Activated T-cell treated with anti-CD3 and anti-CD28 coated beads for 1 hour (primary cell): Measurements from ENCODE around the gene TRDMT1.
"Not testable (repeated sequence)": the region's sequence is repeated elsewhere in the genome, so short reads cannot be mapped to it uniquely, and the experiment has no call there.

Experiments
- DNase-seq: peaks from one replicate; pipeline ENCODE4 v3.0.0-alpha.2; 2020; ENCODE audit warnings: low read depth

Gene TRDMT1

GRCh38 chr10:17129741-17130140 lies 71.7 kb downstream of the TRDMT1 start, which contains the start of gene CUBN:
Gene CUBN (minus strand): TSS chr10:17129811. CDS start chr10:17129765, 46 bp downstream.
- DNase-seq = no peak

GRCh38 chr10:17128261-17128660 lies 73.2 kb downstream of the TRDMT1 start:
- DNase-seq = no peak

GRCh38 chr10:17126327-17126726 lies 75.1 kb downstream of the TRDMT1 start:
- DNase-seq = no peak

GRCh38 chr10:17125206-17125893 lies 76.1 kb downstream of the TRDMT1 start:
- no peak for DNase-seq

GRCh38 chr10:17123961-17124360 lies 77.5 kb downstream of the TRDMT1 start:
- no peak for DNase-seq

GRCh38 chr10:17122726-17123661 lies 78.5 kb downstream of the TRDMT1 start:
- DNase-seq = no peak

- no peak for DNase-seq
Measured at GRCh38 chr10:17122052-17122451, 79.4 kb downstream of the TRDMT1 start.

- no peak for DNase-seq
Measured at GRCh38 chr10:17120694-17121093, 80.8 kb downstream of the TRDMT1 start.

- DNase-seq = no peak
Measured at GRCh38 chr10:17119845-17120244, 81.6 kb downstream of the TRDMT1 start.

- DNase-seq = no peak
Measured at GRCh38 chr10:17116193-17116592, 85.3 kb downstream of the TRDMT1 start.

- no peak for DNase-seq
Measured at GRCh38 chr10:17115683-17116082, 85.8 kb downstream of the TRDMT1 start.

- not testable (repeated sequence) for DNase-seq
Measured at GRCh38 chr10:17114878-17115444, 86.5 kb downstream of the TRDMT1 start.

- DNase-seq = no peak
Measured at GRCh38 chr10:17113889-17114540, 87.5 kb downstream of the TRDMT1 start.

GRCh38 chr10:17113346-17113745 lies 88.1 kb downstream of the TRDMT1 start:
- DNase-seq = no peak

GRCh38 chr10:17112566-17112965 lies 88.9 kb downstream of the TRDMT1 start:
- no peak for DNase-seq

GRCh38 chr10:17109475-17110207 lies 91.8 kb downstream of the TRDMT1 start:
- DNase-seq = no peak

- DNase-seq = no peak
Measured at GRCh38 chr10:17109046-17109445, 92.4 kb downstream of the TRDMT1 start.

GRCh38 chr10:17106991-17107390 lies 94.5 kb downstream of the TRDMT1 start:
- DNase-seq = no peak

- DNase-seq = no peak
Measured at GRCh38 chr10:17101910-17102266, 99.6 kb downstream of the TRDMT1 start.

- no peak for DNase-seq
Measured at GRCh38 chr10:17101257-17101909, 100.1 kb downstream of the TRDMT1 start.

- DNase-seq = no peak
Measured at GRCh38 chr10:17100586-17100985, 100.9 kb downstream of the TRDMT1 start.
